HEK293T (cell line): ENCODE data around the gene ARHGAP21.

Experiments used
- CTCF ChIA-PET: fragments of 350-600 bp; formaldehyde crosslinking; extraction: SDS; loops from one replicate; lab custom pipeline; 2021; ENCODE audit warnings: antibody characterized with exemption, inconsistent platforms; lab: Yijun Ruan, JAX
- POLR2A ChIA-PET: fragments of 350-600 bp; formaldehyde crosslinking; extraction: SDS; loops from one replicate; lab custom pipeline; 2020; ENCODE audit warnings: antibody characterized with exemption, inconsistent platforms; lab: Yijun Ruan, JAX
- DNase-seq: peaks from one replicate; pipeline ENCODE4 v3.0.0; 2012; ENCODE audit warnings: mixed read lengths; ENCODE audit errors: extremely low spot score
- ARNT ChIP-seq: fragments of 450-650 bp; IDR thresholded peaks from 2 replicates; pipeline ENCODE4 v1.6.1; 2017; ENCODE audit warnings: mild to moderate bottlenecking
- BHLHE40 ChIP-seq: fragments of 450-650 bp; IDR thresholded peaks from 2 replicates; pipeline ENCODE4 v1.6.1; 2016; ENCODE audit warnings: mild to moderate bottlenecking, moderate library complexity, borderline replicate concordance
- CTBP1 ChIP-seq: fragments of 450-650 bp; IDR thresholded peaks from 2 replicates; pipeline ENCODE4 v1.6.1; 2016; ENCODE audit warnings: borderline replicate concordance
- ELF4 ChIP-seq: fragments of 450-650 bp; IDR thresholded peaks from 2 replicates; pipeline ENCODE4 v1.6.1; 2017; ENCODE audit warnings: antibody characterized with exemption
- FOXA1 ChIP-seq: fragments of 450-650 bp; IDR thresholded peaks from 2 replicates; pipeline ENCODE4 v1.6.1; 2016; ENCODE audit warnings: mild to moderate bottlenecking
- FOXK2 ChIP-seq: fragments of 450-650 bp; IDR thresholded peaks from 2 replicates; pipeline ENCODE4 v1.6.1; 2016; ENCODE audit warnings: mild to moderate bottlenecking
- FOXM1 ChIP-seq: fragments of 450-650 bp; IDR thresholded peaks from 2 replicates; pipeline ENCODE4 v1.6.1; 2017; ENCODE audit warnings: mild to moderate bottlenecking, borderline replicate concordance
- HDGF ChIP-seq: fragments of 450-650 bp; IDR thresholded peaks from 2 replicates; pipeline ENCODE4 v1.6.1; 2017; ENCODE audit warnings: antibody characterized with exemption, borderline replicate concordance
- L3MBTL2 ChIP-seq: fragments of 450-650 bp; conservative IDR thresholded peaks from 2 replicates; pipeline ENCODE4 v1.6.1; 2016; ENCODE audit warnings: mild to moderate bottlenecking
- LEF1 ChIP-seq: fragments of 450-650 bp; IDR thresholded peaks from 2 replicates; pipeline ENCODE4 v1.6.1; 2017; ENCODE audit warnings: mild to moderate bottlenecking, borderline replicate concordance
- NFRKB ChIP-seq: fragments of 450-650 bp; IDR thresholded peaks from 2 replicates; pipeline ENCODE4 v1.6.1; 2016; ENCODE audit warnings: mild to moderate bottlenecking, moderate library complexity
- PKNOX1 ChIP-seq: fragments of 450-650 bp; IDR thresholded peaks from 2 replicates; pipeline ENCODE4 v1.6.1; 2016
- SP1 ChIP-seq: fragments of 450-650 bp; IDR thresholded peaks from 2 replicates; pipeline ENCODE4 v1.6.1; 2017
- SUZ12 ChIP-seq: fragments of 450-650 bp; IDR thresholded peaks from 2 replicates; pipeline ENCODE4 v1.6.1; 2016; ENCODE audit warnings: mild to moderate bottlenecking
- TARDBP ChIP-seq: fragments of 450-650 bp; IDR thresholded peaks from 2 replicates; pipeline ENCODE4 v1.6.1; 2016
- ZNF384 ChIP-seq: fragments of 450-650 bp; IDR thresholded peaks from 2 replicates; pipeline ENCODE4 v1.6.1; 2016

The ARHGAP21 gene

DNA sequence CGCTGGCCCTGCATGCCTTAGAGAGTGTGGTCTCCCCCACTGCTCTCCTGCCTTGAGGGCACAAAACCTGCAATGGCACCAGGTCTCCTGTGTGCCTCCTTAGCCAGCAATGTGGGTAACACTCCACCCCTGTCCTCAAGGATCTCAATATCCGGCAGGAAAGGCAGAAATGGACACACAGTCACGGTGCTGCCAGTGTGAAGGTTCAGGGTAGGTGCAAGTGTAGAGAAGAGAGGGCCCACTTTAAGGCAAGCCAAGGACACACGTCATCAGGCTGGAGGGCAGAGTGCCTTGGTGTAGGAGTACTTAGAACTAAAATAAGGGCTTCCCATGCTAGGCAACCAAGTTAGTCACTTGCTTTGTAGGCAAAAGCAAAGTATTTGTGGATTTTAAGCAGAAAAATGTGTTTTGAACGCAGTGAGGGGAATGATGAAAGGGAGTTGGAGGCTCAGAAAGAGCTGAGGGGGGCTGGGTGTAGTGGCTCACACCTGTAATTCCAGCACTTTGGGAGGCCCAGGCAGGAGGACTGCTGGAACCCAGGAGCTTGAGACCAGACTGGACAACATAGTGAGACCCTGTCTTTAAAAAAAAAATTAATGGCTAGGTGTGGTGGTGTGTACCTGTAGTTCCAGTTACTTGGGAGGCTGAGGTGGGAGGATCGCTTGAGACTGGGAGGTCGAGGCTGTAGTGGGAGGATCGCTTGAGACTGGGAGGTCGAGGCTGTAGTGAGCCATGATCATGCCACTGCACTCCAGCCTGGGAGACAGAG is 152.8 kb downstream of the ARHGAP21 start:
- no peak for DNase-seq
- POLR2A ChIA-PET = no interaction called here
- CTCF ChIA-PET = no interaction called here
- TF ChIP-seq SUZ12 (no peak), NFRKB (no peak), ZNF384 (no peak), BHLHE40 (no peak), LEF1 (no peak)

GRCh38 chr10:24569828-24570657 is 153.6 kb downstream of the ARHGAP21 start:
- POLR2A ChIA-PET = no interaction called here
- no peak for DNase-seq
- no peak for TF ChIP-seq TARDBP
- TF ChIP-seq BHLHE40 = no peak
- no peak for TF ChIP-seq PKNOX1
- no peak for TF ChIP-seq NFRKB
- TF ChIP-seq ZNF384 = no peak
- no peak for TF ChIP-seq ELF4
- TF ChIP-seq FOXM1 = no peak
- CTCF ChIA-PET = no interaction called here

GRCh38 chr10:24569330-24569796 is 154.3 kb downstream of the ARHGAP21 start:
- POLR2A ChIA-PET = no interaction called here
- TF ChIP-seq FOXM1 = no peak
- TF ChIP-seq HDGF = no peak
- TF ChIP-seq L3MBTL2 = no peak
- TF ChIP-seq SUZ12 = no peak
- CTCF ChIA-PET = no interaction called here
- DNase-seq = no peak

DNA sequence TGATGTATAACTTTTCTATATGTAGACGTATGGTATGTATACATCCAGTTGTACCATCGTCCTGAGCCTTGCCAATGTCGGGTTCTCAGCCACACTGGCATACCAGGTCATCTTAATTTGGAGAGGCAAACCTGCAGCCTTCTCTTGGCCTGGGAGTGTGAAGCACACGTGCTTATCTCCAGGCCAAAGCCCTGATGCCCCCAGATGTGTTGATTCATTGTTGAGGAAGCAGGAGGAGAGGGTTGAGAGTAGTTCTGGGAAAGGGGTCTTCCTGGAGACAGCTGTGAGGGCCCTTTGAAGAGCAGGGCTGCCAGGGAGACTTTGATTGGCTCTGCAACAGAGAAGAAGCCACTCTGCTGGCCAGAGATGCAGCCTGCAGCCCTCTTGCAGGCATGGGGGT is 155.6 kb downstream of the ARHGAP21 start:
- DNase-seq = no peak
- no peak for TF ChIP-seq FOXM1
- TF ChIP-seq FOXK2 = no peak
- no peak for TF ChIP-seq LEF1
- no peak for TF ChIP-seq PKNOX1
- TF ChIP-seq L3MBTL2 = no peak
- TF ChIP-seq SP1 = no peak
- TF ChIP-seq FOXA1 = no peak
- no peak for TF ChIP-seq NFRKB
- no peak for TF ChIP-seq ZNF384
- no peak for TF ChIP-seq HDGF
- no peak for TF ChIP-seq CTBP1
- TF ChIP-seq SUZ12 = no peak
- TF ChIP-seq ARNT = no peak
- no peak for TF ChIP-seq ELF4
- TF ChIP-seq TARDBP = no peak
- TF ChIP-seq BHLHE40 = no peak
- ChIA-PET CTCF (interaction anchor here (0.7 kb wide), 1 partner anchor 12 kb away, joined by 3 read pairs; no protein-coding TSS in a partner anchor), POLR2A (no interaction called here)

GRCh38 chr10:24561453-24561852 is 162.2 kb downstream of the ARHGAP21 start:
- CTCF ChIA-PET = no interaction called here
- TF ChIP-seq ARNT (peak; percentile 66; the same call in 1 of the 2 replicates), TARDBP (no peak), NFRKB (no peak), PKNOX1 (peak; percentile 55)
- DNase-seq = no peak
- POLR2A ChIA-PET = no interaction called here

DNA sequence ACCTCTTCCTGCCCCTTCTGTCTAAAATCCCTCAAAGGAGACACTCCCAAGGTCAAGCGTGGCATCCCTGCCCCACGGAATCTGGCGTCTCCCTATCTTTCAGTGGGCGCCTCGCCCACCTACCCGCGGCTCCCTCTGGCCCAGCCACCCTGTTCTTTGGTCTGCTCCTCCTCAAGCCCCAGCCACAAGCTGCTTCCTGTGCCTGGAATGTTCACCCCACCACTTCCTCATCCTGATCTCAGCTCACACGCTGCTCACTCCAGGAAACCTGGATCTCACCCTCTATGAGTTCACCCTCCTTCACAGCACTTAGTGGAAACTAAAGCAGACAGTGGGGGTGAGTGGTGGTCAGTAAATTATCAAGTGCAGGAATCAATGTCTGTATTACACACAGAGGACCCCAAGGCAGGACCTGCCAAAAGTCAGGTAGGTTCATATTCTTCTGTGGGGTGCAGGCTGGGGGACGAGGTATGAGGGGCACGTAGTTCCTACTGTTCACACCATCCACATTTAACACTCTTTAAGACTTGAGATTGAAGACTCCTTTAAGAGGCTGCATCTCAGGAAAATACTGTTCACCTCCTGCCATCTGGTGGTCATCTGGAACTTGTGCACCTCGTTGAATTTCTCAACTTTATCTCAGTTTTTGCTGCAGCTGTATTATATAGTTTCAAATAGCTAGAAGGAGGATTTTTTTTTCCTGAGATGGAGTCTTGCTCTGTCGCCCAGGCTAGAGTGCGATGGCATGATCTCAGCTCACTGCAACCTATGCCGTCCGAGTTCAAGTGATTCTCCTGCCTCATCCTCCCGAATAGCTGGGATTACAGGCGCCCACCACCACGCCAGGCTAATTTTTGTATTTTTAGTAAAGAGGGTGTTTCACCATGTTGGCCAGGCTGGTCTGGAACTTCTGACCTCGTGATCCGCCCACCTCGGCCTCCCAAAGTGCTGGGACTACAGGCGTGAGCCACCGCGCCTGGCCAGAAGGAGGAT is 166.6 kb downstream of the ARHGAP21 start:
- TF ChIP-seq LEF1 (no peak), FOXK2 (no peak), L3MBTL2 (no peak), CTBP1 (no peak), NFRKB (no peak), SP1 (no peak), BHLHE40 (no peak), SUZ12 (no peak), ELF4 (no peak), PKNOX1 (no peak), HDGF (no peak), FOXM1 (no peak), ARNT (no peak), ZNF384 (no peak), TARDBP (no peak), FOXA1 (no peak)
- POLR2A ChIA-PET = no interaction called here
- CTCF ChIA-PET = interaction anchor here (0.6 to 1.1 kb wide), 5 partner anchors 17 to 356 kb away, joined by 3 to 5 read pairs (median 3); no protein-coding TSS in a partner anchor
- DNase-seq = peak; percentile 56
